H1 (cell line): ENCODE measurements around the gene INTS2. TPM values are rescaled to one million over a fixed set of nuclear protein-coding genes. Genes with fewer than 3 reads are reported as not detected.

Experiments
- CTCF ChIA-PET: fragments of 300-600 bp; sonication (Branson Sonifier 250); formaldehyde crosslinking; loops from one replicate; lab custom pipeline; 2021; ENCODE audit not compliant: partially characterized antibody; lab: Charles Lee
- POLR2A ChIA-PET: fragments of 300-600 bp; sonication (Branson Sonifier 250); formaldehyde crosslinking; loops from one replicate; lab custom pipeline; 2021; ENCODE audit warnings: inconsistent platforms; ENCODE audit not compliant: partially characterized antibody; lab: Charles Lee
- DNase-seq, 2 experiments: peaks; one replicate each; pipeline versions ENCODE4 v3.0.0 to v3.0.0-alpha.2; 2010 to 2022; ENCODE audit warnings: low spot score in 2 of 2, low read depth in 1 of 2, mixed read lengths in 1 of 2
- FAIRE-seq: peaks from 2 replicates; lab custom pipeline; 2011; peaks lifted over from hg19 to GRCh38; lab: Jason Lieb, UNC
- H2AFZ ChIP-seq: 2 replicates; pipeline ENCODE4 v1.8.1; 2012; ENCODE audit warnings: low read length, inconsistent platforms
- H2AK5ac ChIP-seq: 2 replicates; pipeline ENCODE4 v1.6.1; 2013; ENCODE audit warnings: low read depth, low read length
- H2BK120ac ChIP-seq: replicated peaks from 2 replicates; pipeline ENCODE3; 2013; ENCODE audit warnings: low read depth, low read length, inconsistent platforms
- H2BK12ac ChIP-seq: 2 replicates; pipeline ENCODE4 v1.6.1; 2013; ENCODE audit warnings: low read depth, low read length
- H2BK15ac ChIP-seq: 2 replicates; pipeline ENCODE4 v1.6.1; 2013; ENCODE audit warnings: low read length
- H2BK20ac ChIP-seq: 2 replicates; pipeline ENCODE4 v1.6.1; 2013; ENCODE audit warnings: low read length
- H2BK5ac ChIP-seq: 2 replicates; pipeline ENCODE4 v1.6.1; 2013; ENCODE audit warnings: low read depth, low read length
- H3K14ac ChIP-seq: 2 replicates; pipeline ENCODE4 v1.6.1; 2013; ENCODE audit warnings: inconsistent platforms; ENCODE audit not compliant: insufficient read length
- H3K18ac ChIP-seq: 2 replicates; pipeline ENCODE4 v1.6.1; 2013; ENCODE audit warnings: low read length; ENCODE audit errors: extremely low read depth
- H3K23ac ChIP-seq: 2 replicates; pipeline ENCODE4 v1.6.1; 2013; ENCODE audit warnings: inconsistent platforms; ENCODE audit not compliant: insufficient read length
- H3K23me2 ChIP-seq: 2 replicates; pipeline ENCODE4 v1.6.1; 2013; ENCODE audit warnings: low read depth, low read length
- H3K27ac ChIP-seq: 2 replicates; pipeline ENCODE4 v1.6.1; 2011; ENCODE audit warnings: low read depth, low read length, inconsistent platforms
- H3K27me3 ChIP-seq, 4 experiments: replicated peaks in 1 of 4; 1 replicate in 1 of 4; 2 replicates in 3 of 4; pipeline versions ENCODE4 v1.6.1 to v1.8.1; 2011 to 2013; ENCODE audit warnings: low read length in 3 of 4, mild to moderate bottlenecking in 3 of 4, inconsistent platforms in 2 of 4, mixed read lengths in 2 of 4, moderate library complexity in 1 of 4; ENCODE audit not compliant: control insufficient read depth in 3 of 4, insufficient read depth in 3 of 4; ENCODE audit errors: extremely low read depth in 1 of 4
- H3K36me3 ChIP-seq, 4 experiments: 2 replicates each; pipeline versions ENCODE4 v1.6.1 to v1.8.1; 2011 to 2013; ENCODE audit warnings: mild to moderate bottlenecking in 4 of 4, low read length in 3 of 4, moderate library complexity in 2 of 4, control low read depth in 1 of 4, inconsistent platforms in 1 of 4; ENCODE audit not compliant: insufficient read depth in 4 of 4, control insufficient read depth in 2 of 4
- H3K4ac ChIP-seq: replicated peaks from 2 replicates; pipeline ENCODE3; 2013; ENCODE audit warnings: low read length, low read depth, mixed read lengths, inconsistent platforms; ENCODE audit not compliant: insufficient read length
- H3K4me1 ChIP-seq, 4 experiments: replicated peaks in 1 of 4; 1 replicate in 1 of 4; 2 replicates in 3 of 4; pipeline versions ENCODE4 v1.6.1 to v1.8.1; 2011 to 2013; ENCODE audit warnings: low read length in 3 of 4, inconsistent platforms in 2 of 4, mixed read lengths in 1 of 4; ENCODE audit not compliant: insufficient read depth in 4 of 4, control insufficient read depth in 3 of 4
- H3K4me2 ChIP-seq, 2 experiments: 2 replicates each; pipeline versions ENCODE4 v1.6.1 to v1.8.1; 2011 to 2013; ENCODE audit warnings: low read depth in 2 of 2, low read length in 2 of 2, control low read depth in 1 of 2, inconsistent platforms in 1 of 2, mild to moderate bottlenecking in 1 of 2; ENCODE audit not compliant: insufficient read depth in 1 of 2
- H3K4me3 ChIP-seq, 4 experiments: fragments of 200-600, 300-600 bp in 1 of 4; sonication (generic), shearing (Covaris generic), sonication (Bioruptor Twin) in 1 of 4; 2 replicates each; pipeline versions ENCODE4 v1.5.1 to v1.8.1; 2011 to 2016; ENCODE audit warnings: low read length in 4 of 4, low read depth in 3 of 4, control low read depth in 2 of 4, inconsistent platforms in 2 of 4, mild to moderate bottlenecking in 2 of 4, mixed read lengths in 1 of 4, moderate library complexity in 1 of 4; ENCODE audit not compliant: insufficient read depth in 2 of 4; ENCODE audit errors: extremely low read depth in 1 of 4
- H3K56ac ChIP-seq: replicated peaks from 2 replicates; pipeline ENCODE3; 2013; ENCODE audit warnings: low read depth, mild to moderate bottlenecking, mixed read lengths, low read length, inconsistent platforms; ENCODE audit not compliant: insufficient read length
- H3K79me1 ChIP-seq: 2 replicates; pipeline ENCODE4 v1.6.1; 2013; ENCODE audit warnings: low read depth, low read length, control low read depth
- H3K79me2 ChIP-seq, 2 experiments: 2 replicates each; pipeline versions ENCODE4 v1.6.1 to v1.8.1; 2012 to 2013; ENCODE audit warnings: low read length in 2 of 2, mild to moderate bottlenecking in 2 of 2, inconsistent platforms in 1 of 2; ENCODE audit not compliant: insufficient read depth in 2 of 2, control insufficient read depth in 1 of 2
- H3K9ac ChIP-seq, 4 experiments: replicated peaks in 1 of 4; 1 replicate in 1 of 4; 2 replicates in 3 of 4; pipeline versions ENCODE4 v1.6.1 to v1.8.1; 2011 to 2013; ENCODE audit warnings: low read depth in 3 of 4, low read length in 3 of 4, control low read depth in 2 of 4, mild to moderate bottlenecking in 2 of 4, moderate library complexity in 2 of 4, inconsistent platforms in 1 of 4; ENCODE audit errors: extremely low read depth in 1 of 4
- H3K9me3 ChIP-seq, 2 experiments: 2 replicates each; pipeline versions ENCODE4 v1.6.1 to v1.8.1; 2012 to 2013; ENCODE audit warnings: mild to moderate bottlenecking in 2 of 2, moderate library complexity in 2 of 2, control low read depth in 1 of 2, inconsistent platforms in 1 of 2, low read depth in 1 of 2, low read length in 1 of 2, mixed read lengths in 1 of 2; ENCODE audit not compliant: insufficient read depth in 2 of 2
- H4K20me1 ChIP-seq, 2 experiments: replicated peaks in 1 of 2; 2 replicates each; pipeline versions ENCODE3 to v1.8.1; 2011 to 2013; ENCODE audit warnings: inconsistent platforms in 2 of 2, low read length in 2 of 2, mild to moderate bottlenecking in 1 of 2; ENCODE audit not compliant: insufficient read depth in 2 of 2, control insufficient read depth in 1 of 2
- H4K5ac ChIP-seq: 2 replicates; pipeline ENCODE4 v1.6.1; 2013; ENCODE audit warnings: low read length, low read depth, mixed read lengths, inconsistent platforms; ENCODE audit not compliant: insufficient read length
- H4K8ac ChIP-seq: 2 replicates; pipeline ENCODE4 v1.8.0; 2013; ENCODE audit warnings: mild to moderate bottlenecking, moderate library complexity, low read length, inconsistent platforms; ENCODE audit not compliant: insufficient read depth; ENCODE audit errors: extremely low read depth
- H4K91ac ChIP-seq: replicated peaks from 2 replicates; pipeline ENCODE3; 2013; ENCODE audit warnings: low read length, mixed read lengths, inconsistent platforms; ENCODE audit not compliant: insufficient read length
- BRCA1 ChIP-seq: IDR thresholded peaks from 2 replicates; pipeline ENCODE4 v1.6.1; 2012; ENCODE audit warnings: low read depth, low read length, improper control_type of control experiment
- CHD1 ChIP-seq: IDR thresholded peaks from 2 replicates; pipeline ENCODE4 v1.6.1; 2012; ENCODE audit warnings: low read depth, low read length, improper control_type of control experiment
- EZH2 ChIP-seq: fragments of 200-600 bp; sonication (generic); IDR thresholded peaks from 2 replicates; pipeline ENCODE4 v1.7.1; 2012; ENCODE audit warnings: low read depth, mild to moderate bottlenecking, moderate library complexity, low read length, inconsistent platforms; ENCODE audit not compliant: severe bottlenecking
- GTF2F1 ChIP-seq: IDR thresholded peaks from 2 replicates; pipeline ENCODE4 v1.6.1; 2012; ENCODE audit warnings: low read depth, low read length, improper control_type of control experiment, borderline replicate concordance
- HDAC2 ChIP-seq, 2 experiments: fragments of 300-600 bp in 1 of 2; sonication (generic) in 1 of 2; IDR thresholded peaks; 2 replicates each; pipeline ENCODE4 v1.6.1; 2011 to 2012; ENCODE audit warnings: low read depth in 2 of 2, low read length in 2 of 2, mild to moderate bottlenecking in 2 of 2, moderate library complexity in 2 of 2, borderline replicate concordance in 1 of 2, inconsistent platforms in 1 of 2
- HDAC6 ChIP-seq: IDR thresholded peaks from one replicate; pipeline ENCODE4 v1.7.1; 2012; ENCODE audit warnings: low read depth, mild to moderate bottlenecking, inconsistent platforms, low read length, moderate library complexity
- MAFK ChIP-seq: IDR thresholded peaks from 2 replicates; pipeline ENCODE4 v1.6.1; 2012; ENCODE audit warnings: low read depth, mild to moderate bottlenecking, improper control_type of control experiment, low read length
- SIX5 ChIP-seq: IDR thresholded peaks from 2 replicates; pipeline ENCODE4 v1.6.1; 2011; ENCODE audit warnings: mild to moderate bottlenecking, low read depth, low read length
- SP1 ChIP-seq: IDR thresholded peaks from 2 replicates; pipeline ENCODE4 v1.6.1; 2011; ENCODE audit warnings: low read depth, low read length
- SRF ChIP-seq: IDR thresholded peaks from 2 replicates; pipeline ENCODE4 v1.6.1; 2011; ENCODE audit warnings: mild to moderate bottlenecking, low read depth, low read length, moderate library complexity
- ZNF274 ChIP-seq: IDR thresholded peaks from 2 replicates; pipeline ENCODE4 v1.7.0; 2012; ENCODE audit warnings: low read length, borderline replicate concordance; ENCODE audit errors: extremely low read depth
- WGBS, 2 experiments: shearing (Covaris generic) in 1 of 2; methylation state at CpG; one replicate each; pipeline versions ENCODE4 v1.1.6 to v1.1.7; 2013 to 2015; ENCODE audit warnings: low lambda C conversion rate in 2 of 2, mixed read lengths in 2 of 2, inconsistent platforms in 1 of 2, low coverage in 1 of 2, missing lambda C conversion rate in 1 of 2; ENCODE audit not compliant: insufficient replicate concordance in 2 of 2, insufficient coverage in 1 of 2, insufficient read length in 1 of 2; ENCODE audit errors: extremely low coverage in 1 of 2, missing lambda C conversion rate in 1 of 2; 5-methylcytosine and 5-hydroxymethylcytosine counted together
- polyA plus RNA-seq, 7 experiments: library from polyadenylated mRNA; depleted of rRNA in 3 of 7; stranded (reverse) in 5 of 7; unstranded in 2 of 7; fragments of >200 nt in 5 of 7; fragments of 200-250 nt in 2 of 7; gene quantifications; 1 replicate in 5 of 7; 2 replicates in 1 of 7; 4 replicates in 1 of 7; pipeline versions ENCODE4 v1.2.1 to v1.2.3, GENCODE V29; 2011 to 2013; ENCODE audit warnings: missing spikeins in 2 of 7, mixed read lengths in 2 of 7
- total RNA-seq: library from RNA; stranded (reverse); fragmentation: NEBNext Ultra II Directional; extraction: Animal tissue kit (Norgen Biotek cat#: 25700); gene quantifications from 2 replicates; pipeline ENCODE4 v1.2.1, GENCODE V29; 2021
- TF ChIP-seq, protein P1 (sequence below): IDR thresholded peaks from 2 replicates; pipeline ENCODE4 v1.6.1; 2012; ENCODE audit warnings: inconsistent platforms
- TF ChIP-seq, protein P2 (sequence below): IDR thresholded peaks from 2 replicates; pipeline ENCODE4 v1.6.1; 2011; ENCODE audit warnings: low read depth, mild to moderate bottlenecking, low read length; ENCODE audit not compliant: insufficient read depth

INTS2 gene
- total and polyA plus RNA-seq, 2 of the 8 experiments (the other 6 are each of a cell fraction or from before 2014, with no cell fraction given), result 9.4 to 21.8 TPM

DNA sequence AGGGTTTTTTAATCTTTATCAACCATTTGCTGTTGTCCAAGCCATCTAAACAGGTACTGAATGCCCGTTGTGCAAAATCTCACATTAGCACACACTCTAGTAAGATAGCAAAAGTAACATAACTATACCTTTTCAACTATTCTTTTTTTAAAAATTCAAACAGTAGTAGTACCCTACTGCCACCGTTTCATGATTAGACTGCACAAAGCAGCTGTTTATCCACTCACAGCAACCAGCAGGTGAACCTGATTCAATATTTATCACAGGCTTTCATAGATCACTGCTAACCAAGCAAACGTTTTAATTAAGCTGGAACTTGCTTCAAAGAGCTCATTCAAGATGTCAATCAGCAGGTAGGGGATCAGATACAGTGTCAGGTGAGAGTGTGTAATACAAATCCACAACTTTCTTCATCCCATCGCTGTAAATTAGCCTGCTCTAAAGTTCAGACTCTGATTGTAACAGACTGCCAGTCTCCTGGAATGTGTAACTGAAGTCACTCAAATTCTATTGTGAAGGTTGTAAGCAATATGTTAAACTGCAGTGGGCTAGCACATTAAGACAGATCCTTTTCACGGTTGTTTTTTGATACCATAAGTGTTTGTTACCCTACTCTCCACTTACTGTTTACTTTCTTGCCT, 111.8 kb downstream of the INTS2 start:
- Histone ChIP-seq H3K4me3 (no peak overlapping the region), H2BK20ac (no peak overlapping the region), H3K23me2 (no peaks in the 10 kb centered on the region), H3K27ac (no peak overlapping the region), H3K9ac (no peak overlapping the region; a peak in 1 of 7 replicates), H3K79me1 (no peaks in the 10 kb centered on the region), H3K4ac (no peak overlapping the region), H2BK15ac (no peak overlapping the region), H2BK5ac (no peak overlapping the region), H3K36me3 (peaks cover 0 to 4% (median under 1%) of the 10 kb centered on the region in 4 experiments; a peak in 4 of 8 replicates), H2BK120ac (no peak overlapping the region), H3K79me2 (no peaks in the 10 kb centered on the region), H2AK5ac (no peak overlapping the region), H2BK12ac (no peak overlapping the region), H4K5ac (no peak overlapping the region), H3K27me3 (no peaks in the 10 kb centered on the region), H3K23ac (no peak overlapping the region), H3K4me2 (no peak overlapping the region), H3K4me1 (no peaks in the 10 kb centered on the region), H3K56ac (no peak overlapping the region), H3K18ac (no peak overlapping the region), H3K9me3 (no peaks in the 10 kb centered on the region), H3K14ac (no peak overlapping the region), H4K20me1 (no peaks in the 10 kb centered on the region), H4K8ac (no peak overlapping the region), H2AFZ (no peak overlapping the region), H4K91ac (no peak overlapping the region)
- CTCF ChIA-PET, result interaction anchor here (1.2 kb wide), 1 partner anchor 233 kb away, joined by 3 read pairs; no protein-coding TSS in a partner anchor
- FAIRE-seq (no peak), DNase-seq (no peak)
- POLR2A ChIA-PET, result interaction anchor here (1.2 kb wide), 1 partner anchor 46 kb away, joined by 3 read pairs; no protein-coding TSS in a partner anchor
- WGBS, 2 experiments, result 79% methylated on average over 5 of the region's 5 CpGs; no CpG with 5 or more reads in 1 of the 2 experiments
- no peak for TF ChIP-seq CHD1
- TF ChIP-seq HDAC6, result no peak
- TF ChIP-seq MAFK, result no peak
- TF ChIP-seq GTF2F1, result no peak
- TF ChIP-seq, protein P1, sequence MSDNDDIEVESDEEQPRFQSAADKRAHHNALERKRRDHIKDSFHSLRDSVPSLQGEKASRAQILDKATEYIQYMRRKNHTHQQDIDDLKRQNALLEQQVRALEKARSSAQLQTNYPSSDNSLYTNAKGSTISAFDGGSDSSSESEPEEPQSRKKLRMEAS, result no peak
- TF ChIP-seq BRCA1, result no peak
- no peak for TF ChIP-seq SIX5
- TF ChIP-seq ZNF274, result no peak
- TF ChIP-seq, protein P2, sequence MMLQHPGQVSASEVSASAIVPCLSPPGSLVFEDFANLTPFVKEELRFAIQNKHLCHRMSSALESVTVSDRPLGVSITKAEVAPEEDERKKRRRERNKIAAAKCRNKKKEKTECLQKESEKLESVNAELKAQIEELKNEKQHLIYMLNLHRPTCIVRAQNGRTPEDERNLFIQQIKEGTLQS, result no peak
- no peak for TF ChIP-seq SRF
- no peak for TF ChIP-seq EZH2
- TF ChIP-seq SP1, result no peak
- TF ChIP-seq HDAC2 (IDR thresholded peaks at IDR 0.05; ENCODE audit: borderline replicate concordance in 1 of 2, low read depth in 2 of 2, low read length in 2 of 2), result no peak
